Peyer's patch (tissue), 4 donors: ENCODE measurements around the gene RALGDS. TPM values are rescaled to one million over a fixed set of nuclear protein-coding genes. Genes with fewer than 3 reads are reported as not detected.
A peak's percentile ranks its signal among the peaks of the same experiment; 100 is the strongest.
"Not testable (repeated sequence)": the region's sequence is repeated elsewhere in the genome, so short reads cannot be mapped to it uniquely, and the experiment has no call there.

Experiments used
- DNase-seq, 3 donors: peaks; one replicate each; pipeline ENCODE4 v3.0.0-alpha.2; 2017 to 2019
- H3K27ac ChIP-seq, 4 donors: fragments of 200-600 bp; sonication (generic); one replicate each; pipeline ENCODE4 v1.5.1; 2016 to 2019
- H3K27me3 ChIP-seq, 2 donors: fragments of 200-600 bp; sonication (generic); one replicate each; pipeline ENCODE4 v1.5.1; 2019
- H3K36me3 ChIP-seq, 3 donors: fragments of 200-600 bp; sonication (generic); one replicate each; pipeline ENCODE4 v1.5.1; 2016 to 2019
- H3K4me1 ChIP-seq, 4 donors: fragments of 200-600 bp; sonication (generic); one replicate each; pipeline ENCODE4 v1.5.1; 2016 to 2019
- H3K4me3 ChIP-seq, 4 donors: fragments of 200-600 bp; sonication (generic); 1 replicate in 3 of 4; 2 replicates in 1 of 4; pipeline ENCODE4 v1.5.1; 2016 to 2019; ENCODE audit warnings: mild to moderate bottlenecking in 1 of 4
- H3K9me3 ChIP-seq, 4 donors: fragments of 200-600 bp; sonication (generic); one replicate each; pipeline ENCODE4 v1.5.1; 2016 to 2019; ENCODE audit warnings: mild to moderate bottlenecking in 1 of 4
- CTCF ChIP-seq, 6 experiments: fragments of 450-650 bp in 4 of 6; fragments of 200-600 bp in 2 of 6; sonication (generic) in 1 of 6; IDR thresholded peaks; one replicate each; pipeline ENCODE4 v1.5.1; 2017 to 2019; ENCODE audit warnings: antibody characterized with exemption in 6 of 6, mild to moderate bottlenecking in 3 of 6, moderate library complexity in 1 of 6
- POLR2A ChIP-seq, 2 donors: fragments of 450-650 bp; IDR thresholded peaks; one replicate each; pipeline ENCODE4 v1.5.1; 2017; ENCODE audit warnings: antibody characterized with exemption in 2 of 2, mild to moderate bottlenecking in 2 of 2, moderate library complexity in 2 of 2
- total RNA-seq, 4 donors: library from RNA; depleted of rRNA; stranded (reverse); fragments of >200 nt; gene quantifications; one replicate each; pipeline ENCODE4 v1.1.0, GENCODE V29; 2016

RALGDS gene
- total RNA-seq, 4 donors from 2014 or later, result 53.1 to 237 (median 139) TPM

- TF ChIP-seq POLR2A (IDR thresholded peaks at IDR 0.05) (no peak), CTCF (IDR thresholded peaks at IDR 0.05) (no peak)
- no peaks in the 10 kb centered on the region for H3K4me1 ChIP-seq
- no peaks in the 10 kb centered on the region for H3K27me3 ChIP-seq
- no peak overlapping the region for H3K27ac ChIP-seq
- H3K4me3 ChIP-seq, result no peak overlapping the region
- no peaks in the 10 kb centered on the region for H3K36me3 ChIP-seq
- no peaks in the 10 kb centered on the region for H3K9me3 ChIP-seq
- peak in 1 of 3 donors; percentile 42 for DNase-seq
These were observed 33.5 kb downstream of the RALGDS start for GRCh38 chr9:133087429-133088145.

- H3K4me1 ChIP-seq, result no peaks in the 10 kb centered on the region
- H3K4me3 ChIP-seq, result no peak overlapping the region
- H3K27me3 ChIP-seq, result no peaks in the 10 kb centered on the region
- TF ChIP-seq CTCF (IDR thresholded peaks at IDR 0.05), result no peak
- TF ChIP-seq POLR2A (IDR thresholded peaks at IDR 0.05), result no peak
- no peaks in the 10 kb centered on the region for H3K36me3 ChIP-seq
- H3K27ac ChIP-seq, result no peak overlapping the region
- DNase-seq, result no peak
- H3K9me3 ChIP-seq, result no peaks in the 10 kb centered on the region
These were observed 34.1 kb downstream of the RALGDS start for GRCh38 chr9:133086894-133087293.

GRCh38 chr9:133086212-133086860 is 34.7 kb downstream of the RALGDS start:
- not testable (repeated sequence) for H3K27ac ChIP-seq, H3K27me3 ChIP-seq, H3K9me3 ChIP-seq, H3K4me1 ChIP-seq, H3K4me3 ChIP-seq, DNase-seq, H3K36me3 ChIP-seq

- not testable (repeated sequence) for H3K27me3 ChIP-seq, DNase-seq, H3K9me3 ChIP-seq, H3K4me3 ChIP-seq, H3K4me1 ChIP-seq, H3K36me3 ChIP-seq, H3K27ac ChIP-seq
These were observed 37.4 kb downstream of the RALGDS start for GRCh38 chr9:133083688-133084087.

GRCh38 chr9:133081957-133082644 is 38.9 kb downstream of the RALGDS start:
- H3K4me3 ChIP-seq, H3K36me3 ChIP-seq, H3K27me3 ChIP-seq, H3K9me3 ChIP-seq, H3K4me1 ChIP-seq: not testable (repeated sequence)
- peak in 2 of 3 donors; percentile 51 to 66 for DNase-seq
- peak overlapping the region in 3 of 4 donors; percentile 67 to 85 (median 78) for H3K27ac ChIP-seq

- not testable (repeated sequence) for H3K9me3 ChIP-seq, H3K36me3 ChIP-seq, H3K4me1 ChIP-seq, H3K4me3 ChIP-seq, H3K27me3 ChIP-seq
- peak in 2 of 3 donors; percentile 54 to 56 for DNase-seq
- TF ChIP-seq POLR2A (IDR thresholded peaks at IDR 0.05), result peak in 1 of 2 donors; percentile 63
- peak overlapping the region in 3 of 4 donors; percentile 67 to 85 (median 78) for H3K27ac ChIP-seq
These were observed 40.0 kb downstream of the RALGDS start for GRCh38 chr9:133080786-133081779.

GRCh38 chr9:133080161-133080560 is 40.9 kb downstream of the RALGDS start:
- Histone ChIP-seq H3K36me3 (no peaks in the 10 kb centered on the region), H3K27ac (no peak overlapping the region), H3K9me3 (no peaks in the 10 kb centered on the region), H3K4me1 (peaks cover 0 to 5% (median 0%) of the 10 kb centered on the region in 4 donors), H3K27me3 (no peaks in the 10 kb centered on the region), H3K4me3 (no peak overlapping the region)
- no peak for DNase-seq
- TF ChIP-seq POLR2A (IDR thresholded peaks at IDR 0.05) (no peak), CTCF (IDR thresholded peaks at IDR 0.05) (no peak)
